ENCODE measurements around the gene RABGAP1. TPM values are rescaled to one million over a fixed set of nuclear protein-coding genes. Genes with fewer than 3 reads are reported as not detected.

The RABGAP1 gene
- total RNA-seq, 1 experiment from 2014 or later = 24.2 TPM

GRCh38 chr9:122944960-122945888, 4.4 kb downstream of the RABGAP1 start:
- no peak for DNase-seq (ENCODE audit: low spot score)

GRCh38 chr9:122946461-122947005, 5.7 kb downstream of the RABGAP1 start:
- DNase-seq (ENCODE audit: low spot score) = no peak

GRCh38 chr9:122948313-122948712, 7.5 kb downstream of the RABGAP1 start:
- no peak for DNase-seq (ENCODE audit: low spot score)

- no peak for DNase-seq (ENCODE audit: low spot score)
Observed at GRCh38 chr9:122949696-122950095, 8.9 kb downstream of the RABGAP1 start.

- no peak for DNase-seq (ENCODE audit: low spot score)
Observed at GRCh38 chr9:122950263-122950662, 9.4 kb downstream of the RABGAP1 start.

GRCh38 chr9:122951056-122951455, 10.2 kb downstream of the RABGAP1 start:
- no peak for DNase-seq (ENCODE audit: low spot score)

- peak; percentile 60 for DNase-seq (ENCODE audit: low spot score)
Observed at GRCh38 chr9:122954253-122954691, 13.5 kb downstream of the RABGAP1 start.

GRCh38 chr9:122955961-122956360, 15.1 kb downstream of the RABGAP1 start:
- no peak for DNase-seq (ENCODE audit: low spot score)

- DNase-seq (ENCODE audit: low spot score) = no peak
Observed at GRCh38 chr9:122961139-122961538, 20.3 kb downstream of the RABGAP1 start.

- no peak for DNase-seq (ENCODE audit: low spot score)
Observed at GRCh38 chr9:122975196-122975595, 34.4 kb downstream of the RABGAP1 start.

- no peak for DNase-seq (ENCODE audit: low spot score)
Observed at GRCh38 chr9:122978601-122979000, 37.8 kb downstream of the RABGAP1 start.

- DNase-seq (ENCODE audit: low spot score) = no peak
Observed at GRCh38 chr9:122986010-122986409, 45.2 kb downstream of the RABGAP1 start.

- no peak for DNase-seq (ENCODE audit: low spot score)
Observed at GRCh38 chr9:122988141-122988540, 47.3 kb downstream of the RABGAP1 start.

- no peak for DNase-seq (ENCODE audit: low spot score)
Observed at GRCh38 chr9:122988920-122989621, 48.3 kb downstream of the RABGAP1 start.

GRCh38 chr9:122991370-122991830, 50.6 kb downstream of the RABGAP1 start:
- DNase-seq (ENCODE audit: low spot score) = peak; percentile 92

GRCh38 chr9:122996586-122996985, 55.8 kb downstream of the RABGAP1 start:
- DNase-seq (ENCODE audit: low spot score) = no peak

- no peak for DNase-seq (ENCODE audit: low spot score)
Observed at GRCh38 chr9:122998448-122998847, 57.6 kb downstream of the RABGAP1 start.

- no peak for DNase-seq (ENCODE audit: low spot score)
Observed at GRCh38 chr9:123000371-123001068, 59.7 kb downstream of the RABGAP1 start.

- no peak for DNase-seq (ENCODE audit: low spot score)
Observed at GRCh38 chr9:123002754-123003153, 61.9 kb downstream of the RABGAP1 start.

- no peak for DNase-seq (ENCODE audit: low spot score)
Observed at GRCh38 chr9:123003466-123003865, 62.6 kb downstream of the RABGAP1 start.

- DNase-seq (ENCODE audit: low spot score) = no peak
Observed at GRCh38 chr9:123005964-123006363, 65.1 kb downstream of the RABGAP1 start.

GRCh38 chr9:123007269-123007668, 66.4 kb downstream of the RABGAP1 start:
- no peak for DNase-seq (ENCODE audit: low spot score)

All from A172 (cell line).